Astrocyte (in vitro differentiated cells and primary cell): Measurements from ENCODE around the gene AQR. TPM values are rescaled to one million over a fixed set of nuclear protein-coding genes. Genes with fewer than 3 reads are reported as not detected.

Source experiments
- DNase-seq: peaks from one replicate; pipeline ENCODE4 v3.0.0-alpha.2; 2010; ENCODE audit warnings: low read depth
- FAIRE-seq: peaks from 2 replicates; lab custom pipeline; 2011; peaks lifted over from hg19 to GRCh38; lab: Jason Lieb, UNC
- H2AFZ ChIP-seq: 2 replicates; pipeline ENCODE4 v1.6.0; 2012; ENCODE audit warnings: low read depth, low read length, inconsistent platforms
- H3K27ac ChIP-seq: 2 replicates; pipeline ENCODE4 v1.5.1; 2011; ENCODE audit warnings: low read depth, low read length, inconsistent platforms
- H3K27me3 ChIP-seq: 2 replicates; pipeline ENCODE4 v1.6.0; 2011; ENCODE audit warnings: low read length, inconsistent platforms; ENCODE audit not compliant: insufficient read depth
- H3K36me3 ChIP-seq: 2 replicates; pipeline ENCODE4 v1.5.1; 2011; ENCODE audit warnings: low read length, inconsistent platforms; ENCODE audit not compliant: insufficient read depth
- H3K4me1 ChIP-seq: 2 replicates; pipeline ENCODE4 v1.5.1; 2011; ENCODE audit warnings: low read length, inconsistent platforms; ENCODE audit not compliant: insufficient read depth
- H3K4me2 ChIP-seq: 2 replicates; pipeline ENCODE4 v1.6.0; 2012; ENCODE audit warnings: low read length, inconsistent platforms
- H3K4me3 ChIP-seq: 2 replicates; pipeline ENCODE4 v1.5.1; 2011; ENCODE audit warnings: low read depth, mild to moderate bottlenecking, low read length, inconsistent platforms; ENCODE audit not compliant: insufficient read depth
- H3K79me2 ChIP-seq: 2 replicates; pipeline ENCODE4 v1.6.0; 2012; ENCODE audit warnings: mild to moderate bottlenecking, low read length, inconsistent platforms; ENCODE audit not compliant: insufficient read depth
- H3K9ac ChIP-seq: 2 replicates; pipeline ENCODE4 v1.6.0; 2012; ENCODE audit warnings: mild to moderate bottlenecking, low read length, inconsistent platforms
- H3K9me3 ChIP-seq: 2 replicates; pipeline ENCODE4 v1.5.1; 2012; ENCODE audit warnings: low read depth, mild to moderate bottlenecking, low read length, inconsistent platforms; ENCODE audit not compliant: insufficient read depth
- H4K20me1 ChIP-seq: 2 replicates; pipeline ENCODE4 v1.6.0; 2012; ENCODE audit warnings: low read length, inconsistent platforms; ENCODE audit not compliant: insufficient read depth
- H3K27ac Mint-ChIP-seq: one replicate; pipeline ENCODE4 v1.8.0; 2021; ENCODE audit warnings: mild to moderate bottlenecking, mixed read lengths; ENCODE audit not compliant: unreplicated experiment
- H3K27me3 Mint-ChIP-seq: one replicate; pipeline ENCODE4 v1.8.0; 2021; ENCODE audit warnings: low read depth, mixed read lengths; ENCODE audit not compliant: unreplicated experiment
- H3K36me3 Mint-ChIP-seq: one replicate; pipeline ENCODE4 v1.8.0; 2021; ENCODE audit warnings: low read depth, mixed read lengths; ENCODE audit not compliant: unreplicated experiment
- H3K4me1 Mint-ChIP-seq: one replicate; pipeline ENCODE4 v1.8.0; 2021; ENCODE audit warnings: low read depth, mixed read lengths; ENCODE audit not compliant: unreplicated experiment
- H3K4me3 Mint-ChIP-seq: one replicate; pipeline ENCODE4 v1.8.0; 2021; ENCODE audit warnings: mild to moderate bottlenecking, moderate library complexity, mixed read lengths; ENCODE audit not compliant: unreplicated experiment
- H3K9me3 Mint-ChIP-seq: one replicate; pipeline ENCODE4 v1.8.0; 2021; ENCODE audit warnings: mild to moderate bottlenecking, mixed read lengths; ENCODE audit not compliant: unreplicated experiment
- EZH2 ChIP-seq: IDR thresholded peaks from 2 replicates; pipeline ENCODE4 v1.6.1; 2012; ENCODE audit warnings: mild to moderate bottlenecking, low read length, inconsistent platforms; ENCODE audit not compliant: insufficient read depth
- total RNA-seq: library from RNA; stranded (reverse); gene quantifications from 2 replicates; pipeline ENCODE4 v1.2.1, GENCODE V29; 2021
- TF ChIP-seq, protein P1 (sequence below): IDR thresholded peaks from 2 replicates; pipeline ENCODE4 v1.5.1; 2011; ENCODE audit warnings: low read depth, mild to moderate bottlenecking, inconsistent platforms, low read length, moderate library complexity; ENCODE audit not compliant: insufficient read depth

AQR gene
- total RNA-seq, 1 donor from 2014 or later = 27.2 TPM

DNA sequence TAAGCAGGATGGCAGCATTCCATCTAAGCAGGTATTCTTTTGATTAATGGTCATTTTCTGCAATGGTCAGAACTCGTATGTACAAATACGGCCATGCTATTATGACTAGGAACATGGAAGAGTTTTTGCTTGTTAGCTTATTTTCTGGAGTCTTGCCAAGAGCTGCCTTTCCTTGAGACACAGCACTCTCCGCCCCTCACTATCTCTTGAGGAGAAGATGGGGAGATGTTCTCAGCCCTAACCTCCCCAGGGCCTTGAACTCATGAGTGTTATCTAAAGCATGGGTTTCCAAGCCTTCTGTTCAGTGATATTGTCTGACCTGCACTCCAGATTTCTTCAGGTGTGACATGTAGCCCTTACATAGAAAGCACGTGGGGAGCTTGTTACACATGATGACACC lies 108.3 kb downstream of the AQR start:
- Histone ChIP-seq H3K4me2 (no peak overlapping the region), H3K27ac (no peak overlapping the region), H3K27me3 (no peaks in the 10 kb centered on the region), H4K20me1 (no peaks in the 10 kb centered on the region), H3K9me3 (no peaks in the 10 kb centered on the region), H3K4me3 (no peak overlapping the region), H3K79me2 (no peaks in the 10 kb centered on the region), H3K4me1 (no peaks in the 10 kb centered on the region), H3K36me3 (peaks cover 13% of the 10 kb centered on the region), H2AFZ (no peak overlapping the region), H3K9ac (no peak overlapping the region)
- TF ChIP-seq EZH2 = no peak
- TF ChIP-seq, protein P1, sequence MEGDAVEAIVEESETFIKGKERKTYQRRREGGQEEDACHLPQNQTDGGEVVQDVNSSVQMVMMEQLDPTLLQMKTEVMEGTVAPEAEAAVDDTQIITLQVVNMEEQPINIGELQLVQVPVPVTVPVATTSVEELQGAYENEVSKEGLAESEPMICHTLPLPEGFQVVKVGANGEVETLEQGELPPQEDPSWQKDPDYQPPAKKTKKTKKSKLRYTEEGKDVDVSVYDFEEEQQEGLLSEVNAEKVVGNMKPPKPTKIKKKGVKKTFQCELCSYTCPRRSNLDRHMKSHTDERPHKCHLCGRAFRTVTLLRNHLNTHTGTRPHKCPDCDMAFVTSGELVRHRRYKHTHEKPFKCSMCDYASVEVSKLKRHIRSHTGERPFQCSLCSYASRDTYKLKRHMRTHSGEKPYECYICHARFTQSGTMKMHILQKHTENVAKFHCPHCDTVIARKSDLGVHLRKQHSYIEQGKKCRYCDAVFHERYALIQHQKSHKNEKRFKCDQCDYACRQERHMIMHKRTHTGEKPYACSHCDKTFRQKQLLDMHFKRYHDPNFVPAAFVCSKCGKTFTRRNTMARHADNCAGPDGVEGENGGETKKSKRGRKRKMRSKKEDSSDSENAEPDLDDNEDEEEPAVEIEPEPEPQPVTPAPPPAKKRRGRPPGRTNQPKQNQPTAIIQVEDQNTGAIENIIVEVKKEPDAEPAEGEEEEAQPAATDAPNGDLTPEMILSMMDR = no peak
- no peaks in the 10 kb centered on the region for H3K4me1 Mint-ChIP-seq
- H3K36me3 Mint-ChIP-seq = peaks cover 21% of the 10 kb centered on the region
- no peaks in the 10 kb centered on the region for H3K9me3 Mint-ChIP-seq
- no peaks in the 10 kb centered on the region for H3K27me3 Mint-ChIP-seq
- FAIRE-seq (no peak), DNase-seq (no peak)
- H3K4me3 Mint-ChIP-seq = no peak overlapping the region
- H3K27ac Mint-ChIP-seq = no peak overlapping the region

DNA sequence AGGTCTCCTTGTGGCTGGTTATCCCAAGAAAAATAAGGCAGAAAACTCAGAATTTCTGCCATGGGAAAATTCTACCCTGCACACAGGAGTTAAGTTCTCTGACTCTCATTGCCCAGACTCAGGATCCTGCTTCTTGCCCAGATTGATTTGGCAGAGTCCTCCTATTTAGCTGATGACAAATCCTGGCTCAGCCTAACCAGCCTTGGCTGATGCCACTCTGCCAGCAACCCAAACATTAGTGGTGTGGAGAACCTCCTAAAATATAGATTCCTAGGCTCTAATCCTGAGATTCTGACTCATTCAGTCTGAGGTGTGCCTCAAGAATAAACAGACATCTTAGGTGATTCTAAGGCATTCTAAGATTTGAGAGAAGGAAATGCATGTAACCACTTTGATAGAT lies 113.6 kb downstream of the AQR start:
- FAIRE-seq = no peak
- peak overlapping the region; percentile 3 for H3K4me2 ChIP-seq

DNA sequence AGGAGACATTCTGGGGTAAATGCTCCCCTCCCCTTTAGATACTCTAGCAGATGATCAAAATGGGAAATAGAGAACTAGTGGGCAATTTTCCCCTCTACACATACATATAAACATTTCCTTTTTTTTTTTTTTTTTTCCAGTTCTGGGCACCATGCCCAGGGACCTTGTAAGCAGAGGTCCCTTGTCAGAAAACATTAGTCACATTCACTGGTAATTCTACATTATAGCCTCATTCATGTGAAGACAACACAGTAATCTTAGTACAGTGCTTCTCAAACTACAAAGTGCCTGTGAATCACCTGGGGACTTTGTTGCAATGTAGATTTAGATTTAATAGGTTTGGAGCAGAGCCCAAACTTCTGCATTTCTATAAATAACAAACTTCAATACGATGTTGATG lies 114.1 kb downstream of the AQR start:
- Mint-ChIP-seq H3K4me3 (no peak overlapping the region), H3K27ac (no peak overlapping the region), H3K4me1 (no peaks in the 10 kb centered on the region), H3K9me3 (no peaks in the 10 kb centered on the region), H3K36me3 (peaks cover 24% of the 10 kb centered on the region), H3K27me3 (no peaks in the 10 kb centered on the region)
- FAIRE-seq (peak; percentile 34), DNase-seq (peak; percentile 76)
- no peak overlapping the region for H2AFZ ChIP-seq
- no peak overlapping the region for H3K9ac ChIP-seq
- peaks cover 4% of the 10 kb centered on the region for H4K20me1 ChIP-seq
- peaks cover 11% of the 10 kb centered on the region for H3K4me1 ChIP-seq
- H3K36me3 ChIP-seq = peaks cover 14% of the 10 kb centered on the region
- H3K4me3 ChIP-seq = no peak overlapping the region
- H3K9me3 ChIP-seq = no peaks in the 10 kb centered on the region
- H3K27me3 ChIP-seq = no peaks in the 10 kb centered on the region
- peak overlapping the region; percentile 3 for H3K4me2 ChIP-seq
- peak overlapping the region; percentile 4 for H3K27ac ChIP-seq
- TF ChIP-seq, protein P1 = no peak
- no peak for TF ChIP-seq EZH2
- no peaks in the 10 kb centered on the region for H3K79me2 ChIP-seq

More for the DNA sequence above, 113.6 kb downstream of the AQR start:
- Histone ChIP-seq H2AFZ (no peak overlapping the region), H3K4me3 (no peak overlapping the region), H3K9ac (no peak overlapping the region), H4K20me1 (peaks cover 4% of the 10 kb centered on the region), H3K27ac (peak overlapping the region; percentile 4), H3K79me2 (no peaks in the 10 kb centered on the region), H3K9me3 (no peaks in the 10 kb centered on the region), H3K4me1 (peaks cover 11% of the 10 kb centered on the region), H3K36me3 (peaks cover 14% of the 10 kb centered on the region), H3K27me3 (no peaks in the 10 kb centered on the region)
- H3K27ac Mint-ChIP-seq = peak overlapping the region; percentile 69
- no peaks in the 10 kb centered on the region for H3K4me1 Mint-ChIP-seq
- DNase-seq = peak; percentile 37
- peaks cover 22% of the 10 kb centered on the region for H3K36me3 Mint-ChIP-seq
- TF ChIP-seq EZH2 = no peak
- TF ChIP-seq, protein P1 = no peak
- no peak overlapping the region for H3K4me3 Mint-ChIP-seq
- no peaks in the 10 kb centered on the region for H3K27me3 Mint-ChIP-seq
- H3K9me3 Mint-ChIP-seq = no peaks in the 10 kb centered on the region
